B cell (primary cell): ENCODE results near the gene TRPM6.

Experiments used
- EZH2 ChIP-seq: IDR thresholded peaks from 2 replicates; pipeline ENCODE4 v1.6.1; 2012; ENCODE audit warnings: borderline replicate concordance, low read depth, mild to moderate bottlenecking, moderate library complexity, low read length; ENCODE audit not compliant: insufficient read depth, poor library complexity, severe bottlenecking
- TF ChIP-seq, protein P1 (sequence below): fragments of 200-600 bp; IDR thresholded peaks from one replicate; pipeline ENCODE4 v1.8.0; 2022; ENCODE audit warnings: antibody characterized with exemption, mild to moderate bottlenecking

DNA sequence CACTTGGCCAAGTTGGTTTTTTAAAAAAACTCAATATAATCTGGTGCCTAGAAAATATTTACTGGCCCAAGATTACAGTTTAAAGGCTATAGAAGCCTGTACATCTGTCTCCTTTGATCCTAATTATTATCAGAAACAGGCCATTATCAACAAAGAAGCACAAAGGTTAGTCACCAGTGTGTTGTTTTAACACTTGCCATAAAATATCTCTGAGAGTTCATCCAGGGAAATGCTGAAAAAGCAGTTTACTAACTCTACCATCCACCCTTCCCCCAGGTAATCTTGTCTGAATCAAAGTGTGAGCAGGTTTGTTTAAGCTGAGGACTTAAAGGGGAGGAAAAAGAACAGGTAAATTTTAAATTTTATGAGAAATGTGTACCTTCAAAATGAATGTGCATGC lies 13.3 kb upstream of the TRPM6 start:
- TF ChIP-seq, protein P1, sequence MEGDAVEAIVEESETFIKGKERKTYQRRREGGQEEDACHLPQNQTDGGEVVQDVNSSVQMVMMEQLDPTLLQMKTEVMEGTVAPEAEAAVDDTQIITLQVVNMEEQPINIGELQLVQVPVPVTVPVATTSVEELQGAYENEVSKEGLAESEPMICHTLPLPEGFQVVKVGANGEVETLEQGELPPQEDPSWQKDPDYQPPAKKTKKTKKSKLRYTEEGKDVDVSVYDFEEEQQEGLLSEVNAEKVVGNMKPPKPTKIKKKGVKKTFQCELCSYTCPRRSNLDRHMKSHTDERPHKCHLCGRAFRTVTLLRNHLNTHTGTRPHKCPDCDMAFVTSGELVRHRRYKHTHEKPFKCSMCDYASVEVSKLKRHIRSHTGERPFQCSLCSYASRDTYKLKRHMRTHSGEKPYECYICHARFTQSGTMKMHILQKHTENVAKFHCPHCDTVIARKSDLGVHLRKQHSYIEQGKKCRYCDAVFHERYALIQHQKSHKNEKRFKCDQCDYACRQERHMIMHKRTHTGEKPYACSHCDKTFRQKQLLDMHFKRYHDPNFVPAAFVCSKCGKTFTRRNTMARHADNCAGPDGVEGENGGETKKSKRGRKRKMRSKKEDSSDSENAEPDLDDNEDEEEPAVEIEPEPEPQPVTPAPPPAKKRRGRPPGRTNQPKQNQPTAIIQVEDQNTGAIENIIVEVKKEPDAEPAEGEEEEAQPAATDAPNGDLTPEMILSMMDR = no peak
- no peak for TF ChIP-seq EZH2
